Keratinocyte (primary cell): ENCODE data around the gene VPS37C. TPM values are rescaled to one million over a fixed set of nuclear protein-coding genes. Genes with fewer than 3 reads are reported as not detected.

Experiments
- DNase-seq: peaks from one replicate; pipeline ENCODE4 v3.0.0-alpha.2; 2011; ENCODE audit warnings: low read depth, missing footprints, low spot score
- FAIRE-seq: peaks from 2 replicates; lab custom pipeline; 2011; peaks lifted over from hg19 to GRCh38; lab: Jason Lieb, UNC
- H2AFZ ChIP-seq: 2 replicates; pipeline ENCODE4 v1.6.0; 2012; ENCODE audit warnings: low read length, control low read depth, inconsistent platforms; ENCODE audit not compliant: control insufficient read depth
- H3K27ac ChIP-seq: 2 replicates; pipeline ENCODE4 v1.5.1; 2011; ENCODE audit warnings: low read length; ENCODE audit not compliant: control insufficient read depth, insufficient read depth
- H3K27me3 ChIP-seq: 3 replicates; pipeline ENCODE4 v1.6.0; 2011; ENCODE audit warnings: low read length; ENCODE audit not compliant: control insufficient read depth, insufficient read depth; ENCODE audit errors: extremely low read depth
- H3K36me3 ChIP-seq, 2 experiments: 2 replicates in 1 of 2; 3 replicates in 1 of 2; pipeline ENCODE4 v1.5.1; 2011; ENCODE audit warnings: low read length in 2 of 2, mild to moderate bottlenecking in 1 of 2; ENCODE audit not compliant: control insufficient read depth in 2 of 2, insufficient read depth in 2 of 2; ENCODE audit errors: extremely low read depth in 1 of 2
- H3K4me1 ChIP-seq: 3 replicates; pipeline ENCODE4 v1.5.1; 2011; ENCODE audit warnings: low read length; ENCODE audit not compliant: control insufficient read depth, insufficient read depth; ENCODE audit errors: extremely low read depth
- H3K4me2 ChIP-seq: 3 replicates; pipeline ENCODE4 v1.6.0; 2011; ENCODE audit warnings: low read depth, low read length; ENCODE audit not compliant: control insufficient read depth, insufficient read depth; ENCODE audit errors: extremely low read depth
- H3K4me3 ChIP-seq, 3 experiments: fragments of 200-600 bp in 1 of 3; sonication (generic) in 1 of 3; 2 replicates in 2 of 3; 3 replicates in 1 of 3; pipeline ENCODE4 v1.5.1; 2011 to 2016; ENCODE audit warnings: low read length in 3 of 3, mild to moderate bottlenecking in 3 of 3, control low read depth in 2 of 3, inconsistent platforms in 1 of 3, low read depth in 1 of 3, mixed read lengths in 1 of 3, mixed run types in 1 of 3, moderate library complexity in 1 of 3; ENCODE audit not compliant: control insufficient read depth in 2 of 3, insufficient read depth in 2 of 3; ENCODE audit errors: extremely low read depth in 1 of 3
- H3K79me2 ChIP-seq: 2 replicates; pipeline ENCODE4 v1.6.0; 2012; ENCODE audit warnings: low read length; ENCODE audit not compliant: control insufficient read depth, insufficient read depth
- H3K9ac ChIP-seq: 3 replicates; pipeline ENCODE4 v1.6.0; 2011; ENCODE audit warnings: low read length; ENCODE audit not compliant: control insufficient read depth, insufficient read depth; ENCODE audit errors: extremely low read depth
- H3K9me1 ChIP-seq: 3 replicates; pipeline ENCODE4 v1.6.0; 2011; ENCODE audit warnings: low read length; ENCODE audit not compliant: control insufficient read depth, insufficient read depth; ENCODE audit errors: extremely low read depth
- H3K9me3 ChIP-seq: 2 replicates; pipeline ENCODE4 v1.5.1; 2012; ENCODE audit warnings: low read depth, low read length; ENCODE audit not compliant: control insufficient read depth
- H4K20me1 ChIP-seq: 3 replicates; pipeline ENCODE4 v1.6.0; 2011; ENCODE audit warnings: low read length; ENCODE audit not compliant: control insufficient read depth, insufficient read depth; ENCODE audit errors: extremely low read depth
- EZH2 ChIP-seq: IDR thresholded peaks from one replicate; pipeline ENCODE4 v1.6.1; 2012; ENCODE audit warnings: inconsistent platforms, mild to moderate bottlenecking, low read length, moderate library complexity
- dilution Hi-C: fragments of 300-500 bp; cut with MboI; formaldehyde crosslinking; loops from one replicate; pipeline ENCODE4 v1.7.0; 2020; ENCODE audit warnings: low sequenced_read_pairs; ENCODE audit not compliant: extremely low pct_ligation_motif_present
- polyA plus RNA-seq, 5 experiments: library from polyadenylated mRNA; depleted of rRNA in 3 of 5; stranded (reverse) in 3 of 5; stranded (forward) in 1 of 5; unstranded in 1 of 5; fragments of >200 nt; gene quantifications; 1 replicate in 1 of 5; 2 replicates in 3 of 5; 3 replicates in 1 of 5; pipeline versions ENCODE4 v1.2.1 to v1.2.3, GENCODE V29; 2011 to 2012; ENCODE audit warnings: missing spikeins in 2 of 5, low read depth in 1 of 5, low replicate concordance in 1 of 5
- TF ChIP-seq, protein P1 (sequence below), 3 experiments: IDR thresholded peaks in 1 of 3; conservative IDR thresholded peaks in 1 of 3; optimal IDR thresholded peaks in 1 of 3; 2 replicates in 2 of 3; 3 replicates in 1 of 3; pipeline versions ENCODE3 to v1.5.1; 2011; ENCODE audit warnings: low read length in 3 of 3, mild to moderate bottlenecking in 3 of 3, moderate library complexity in 2 of 3, control low read depth in 1 of 3, inconsistent platforms in 1 of 3; ENCODE audit not compliant: insufficient read depth in 2 of 3; ENCODE audit errors: extremely low read depth in 1 of 3

The VPS37C gene
- polyA plus RNA-seq, 1 donor (not counting 4 experiments of a cell fraction or from before 2014, with no cell fraction given), result 8.0 TPM

DNA sequence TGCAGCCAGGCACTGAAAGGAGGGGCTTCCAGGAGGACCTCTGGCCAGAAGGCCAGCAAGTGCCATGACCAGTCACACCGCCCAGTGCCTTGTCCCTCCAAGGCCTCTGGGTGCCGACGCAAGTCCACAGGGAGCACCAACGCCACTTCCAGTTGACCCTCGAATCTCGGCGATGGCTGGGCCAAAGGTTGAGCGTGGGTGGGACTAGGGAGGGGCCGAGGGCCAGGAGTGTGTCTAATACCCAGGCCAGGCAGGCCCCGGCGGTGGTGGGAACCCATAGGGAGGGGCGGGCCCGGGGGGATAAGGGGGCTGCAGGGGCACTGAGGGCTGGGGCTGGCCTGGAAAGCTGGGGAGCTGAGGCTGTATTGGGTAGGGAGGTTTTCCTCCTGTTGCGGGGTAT lies 29.6 kb downstream of the VPS37C start:
- FAIRE-seq (no peak), DNase-seq (no peak)
- peaks cover 0 to 9% of the 10 kb centered on the region in 2 experiments for H3K36me3 ChIP-seq
- no peaks in the 10 kb centered on the region for H3K9me3 ChIP-seq
- TF ChIP-seq, protein P1, sequence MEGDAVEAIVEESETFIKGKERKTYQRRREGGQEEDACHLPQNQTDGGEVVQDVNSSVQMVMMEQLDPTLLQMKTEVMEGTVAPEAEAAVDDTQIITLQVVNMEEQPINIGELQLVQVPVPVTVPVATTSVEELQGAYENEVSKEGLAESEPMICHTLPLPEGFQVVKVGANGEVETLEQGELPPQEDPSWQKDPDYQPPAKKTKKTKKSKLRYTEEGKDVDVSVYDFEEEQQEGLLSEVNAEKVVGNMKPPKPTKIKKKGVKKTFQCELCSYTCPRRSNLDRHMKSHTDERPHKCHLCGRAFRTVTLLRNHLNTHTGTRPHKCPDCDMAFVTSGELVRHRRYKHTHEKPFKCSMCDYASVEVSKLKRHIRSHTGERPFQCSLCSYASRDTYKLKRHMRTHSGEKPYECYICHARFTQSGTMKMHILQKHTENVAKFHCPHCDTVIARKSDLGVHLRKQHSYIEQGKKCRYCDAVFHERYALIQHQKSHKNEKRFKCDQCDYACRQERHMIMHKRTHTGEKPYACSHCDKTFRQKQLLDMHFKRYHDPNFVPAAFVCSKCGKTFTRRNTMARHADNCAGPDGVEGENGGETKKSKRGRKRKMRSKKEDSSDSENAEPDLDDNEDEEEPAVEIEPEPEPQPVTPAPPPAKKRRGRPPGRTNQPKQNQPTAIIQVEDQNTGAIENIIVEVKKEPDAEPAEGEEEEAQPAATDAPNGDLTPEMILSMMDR (optimal IDR thresholded peaks at IDR 0.05 in 1 of 3, IDR thresholded peaks at IDR 0.05 in 1 of 3, conservative IDR thresholded peaks at IDR 0.05 in 1 of 3; ENCODE audit: extremely low read depth in 1 of 3, insufficient read depth in 2 of 3, low read length in 3 of 3), result no peak
- TF ChIP-seq EZH2, result no peak
- H3K79me2 ChIP-seq, result no peaks in the 10 kb centered on the region
- H3K27me3 ChIP-seq, result no peaks in the 10 kb centered on the region
- H3K9me1 ChIP-seq, result no peaks in the 10 kb centered on the region
- dilution Hi-C loops, result no loop called here
- H3K9ac ChIP-seq, result no peak overlapping the region
- no peak overlapping the region for H3K4me3 ChIP-seq
- H3K4me2 ChIP-seq, result no peak overlapping the region
- H3K4me1 ChIP-seq, result peaks cover 6% of the 10 kb centered on the region
- peaks cover 3% of the 10 kb centered on the region for H4K20me1 ChIP-seq
- no peak overlapping the region for H3K27ac ChIP-seq
- no peak overlapping the region for H2AFZ ChIP-seq

DNA sequence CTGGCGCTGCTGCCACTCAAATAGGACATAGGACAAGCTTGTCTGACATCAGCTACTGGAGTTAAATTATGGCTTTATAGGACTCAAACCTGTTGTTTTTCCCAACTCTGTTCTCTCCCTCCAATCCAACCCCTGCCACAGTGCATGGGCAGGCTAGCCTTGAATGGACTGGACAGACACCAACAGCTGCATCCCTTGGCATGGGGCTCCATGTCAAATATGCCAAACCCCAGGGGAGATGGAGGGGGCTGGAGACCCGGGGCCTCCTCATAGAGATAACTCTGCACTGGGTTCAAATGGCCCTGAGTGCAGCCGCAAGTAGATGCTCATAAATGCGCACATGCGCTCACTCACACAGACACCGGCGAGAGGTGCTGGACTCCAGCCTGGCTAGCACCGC lies 30.0 kb downstream of the VPS37C start:
- H3K4me2 ChIP-seq, result no peak overlapping the region
- H3K27ac ChIP-seq, result no peak overlapping the region
- TF ChIP-seq EZH2, result no peak
- H3K4me3 ChIP-seq, result no peak overlapping the region
- peaks cover 0 to 9% of the 10 kb centered on the region in 2 experiments for H3K36me3 ChIP-seq
- no peaks in the 10 kb centered on the region for H3K79me2 ChIP-seq
- dilution Hi-C loops, result no loop called here
- H3K9me1 ChIP-seq, result no peaks in the 10 kb centered on the region
- H3K9ac ChIP-seq, result no peak overlapping the region
- peaks cover 6% of the 10 kb centered on the region for H3K4me1 ChIP-seq
- no peak overlapping the region for H2AFZ ChIP-seq
- FAIRE-seq (no peak), DNase-seq (no peak)
- no peaks in the 10 kb centered on the region for H3K27me3 ChIP-seq
- H3K9me3 ChIP-seq, result no peaks in the 10 kb centered on the region
- peaks cover 3% of the 10 kb centered on the region for H4K20me1 ChIP-seq
